GM12878 (cell line): ENCODE measurements around the gene ZNF491. TPM values are rescaled to one million over a fixed set of nuclear protein-coding genes. Genes with fewer than 3 reads are reported as not detected.

Source experiments
- ATAC-seq: fragments of 200-7000 bp; cut with Tn5 transposase; 3 replicates; pipeline ENCODE4 v1.9.1; 2020; ENCODE audit warnings: mild to moderate bottlenecking, moderate library complexity
- BruUV-seq: library from RNA; stranded (reverse); fragments of 400-500 nt; replicated peaks from 2 replicates; lab custom pipeline; 2021; lab: Mats Ljungman, UMichigan
- CTCF ChIA-PET: fragments of 300-600 bp; sonication (Branson Sonifier 250); formaldehyde crosslinking; extraction: SDS; loops from one replicate; lab custom pipeline; 2021; ENCODE audit warnings: inconsistent platforms; lab: Yijun Ruan, JAX
- POLR2A ChIA-PET: fragments of 350-600 bp; formaldehyde crosslinking; extraction: SDS; loops from one replicate; lab custom pipeline; 2021; ENCODE audit warnings: inconsistent platforms; lab: Charles Lee
- RAD21 ChIA-PET: fragments of 300-600 bp; sonication (Branson Sonifier 250); formaldehyde crosslinking; loops from one replicate; lab custom pipeline; 2023; ENCODE audit warnings: antibody characterized with exemption; ENCODE audit not compliant: unreplicated experiment; lab: Charles Lee
- SMC1A ChIA-PET: fragments of 300-600 bp; sonication (Branson Sonifier 250); formaldehyde crosslinking; loops from one replicate; lab custom pipeline; 2023; ENCODE audit not compliant: unreplicated experiment, uncharacterized antibody; lab: Charles Lee
- DNase-seq: peaks from one replicate; pipeline ENCODE4 v3.0.0-alpha.2; 2011; ENCODE audit warnings: low read depth, low spot score
- FAIRE-seq: peaks from 3 replicates; lab custom pipeline; 2011; peaks lifted over from hg19 to GRCh38; lab: Jason Lieb, UNC
- H2AFZ ChIP-seq: 2 replicates; pipeline ENCODE4 v1.6.0; 2011; ENCODE audit warnings: low read depth, low read length, control low read depth; ENCODE audit not compliant: control insufficient read depth
- H3K27ac ChIP-seq: 2 replicates; pipeline ENCODE4 v1.5.1; 2011; ENCODE audit warnings: control low read depth; ENCODE audit not compliant: control insufficient read depth, insufficient read depth
- H3K27me3 ChIP-seq, 2 experiments: replicated peaks in 1 of 2; 2 replicates each; pipeline versions ENCODE4 v1.6.0 to v1.6.1; 2011; ENCODE audit warnings: low read length in 1 of 2; ENCODE audit not compliant: control insufficient read depth in 2 of 2, insufficient read depth in 2 of 2
- H3K36me3 ChIP-seq, 2 experiments: 2 replicates each; pipeline ENCODE4 v1.5.1; 2011; ENCODE audit warnings: low read length in 1 of 2; ENCODE audit not compliant: control insufficient read depth in 2 of 2, insufficient read depth in 2 of 2
- H3K4me1 ChIP-seq: 2 replicates; pipeline ENCODE4 v1.6.1; 2011; ENCODE audit warnings: mild to moderate bottlenecking, low read length, moderate library complexity, mixed read lengths; ENCODE audit not compliant: control insufficient read depth, insufficient read depth
- H3K4me2 ChIP-seq: 2 replicates; pipeline ENCODE4 v1.6.0; 2011; ENCODE audit warnings: control low read depth; ENCODE audit not compliant: control insufficient read depth, insufficient read depth
- H3K4me3 ChIP-seq: fragments of 200-600 bp; sonication (generic); 2 replicates; pipeline ENCODE4 v1.5.1; 2016
- H3K79me2 ChIP-seq: 2 replicates; pipeline ENCODE4 v1.6.0; 2011; ENCODE audit warnings: low read length; ENCODE audit not compliant: control insufficient read depth, insufficient read depth
- H3K9ac ChIP-seq: 2 replicates; pipeline ENCODE4 v1.8.0; 2011; ENCODE audit warnings: low read length, control low read depth, mixed read lengths; ENCODE audit not compliant: control insufficient read depth, insufficient read depth
- H3K9me3 ChIP-seq: replicated peaks from 3 replicates; pipeline ENCODE4 v1.5.1; 2011; ENCODE audit warnings: mild to moderate bottlenecking, low read length; ENCODE audit not compliant: control insufficient read depth, insufficient read depth
- H4K20me1 ChIP-seq: 2 replicates; pipeline ENCODE4 v1.6.0; 2011; ENCODE audit not compliant: control insufficient read depth, insufficient read depth
- BCL11A ChIP-seq: IDR thresholded peaks from 2 replicates; pipeline ENCODE4 v1.6.1; 2011; ENCODE audit warnings: low read depth, low read length
- CBX5 ChIP-seq: sonication (generic); IDR thresholded peaks from 2 replicates; pipeline ENCODE4 v1.6.1; 2016; ENCODE audit warnings: low read depth, moderate library complexity, mild to moderate bottlenecking, inconsistent platforms
- FOS ChIP-seq: IDR thresholded peaks from 3 replicates; pipeline ENCODE4 v1.6.1; 2011; ENCODE audit warnings: borderline replicate concordance; ENCODE audit not compliant: insufficient read length; ENCODE audit errors: extremely low read depth
- HSF1 ChIP-seq: fragments of 150-350 bp; IDR thresholded peaks from 2 replicates; pipeline ENCODE4 v1.6.1; 2014; ENCODE audit warnings: mild to moderate bottlenecking, low read depth, low read length
- IKZF2 ChIP-seq, 2 experiments: fragments of 450-650 bp; IDR thresholded peaks; 2 replicates each; pipeline ENCODE4 v1.6.1; 2017; ENCODE audit warnings: mild to moderate bottlenecking in 2 of 2, moderate library complexity in 2 of 2
- PAX5 ChIP-seq: IDR thresholded peaks from 2 replicates; pipeline ENCODE4 v1.6.1; 2011; ENCODE audit warnings: low read depth, low read length, borderline replicate concordance
- POLR2AphosphoS2 ChIP-seq: IDR thresholded peaks from 2 replicates; pipeline ENCODE4 v1.6.1; 2011; ENCODE audit warnings: low read depth, mild to moderate bottlenecking, low read length, improper control_type of control experiment, moderate library complexity
- RCOR1 ChIP-seq: conservative IDR thresholded peaks from 2 replicates; pipeline ENCODE4 v1.6.1; 2012; ENCODE audit warnings: low read depth, low read length, improper control_type of control experiment
- SIX5 ChIP-seq: IDR thresholded peaks from 2 replicates; pipeline ENCODE4 v1.6.1; 2011; ENCODE audit warnings: mild to moderate bottlenecking, low read depth, low read length, moderate library complexity; ENCODE audit not compliant: severe bottlenecking
- SREBF1 ChIP-seq: IDR thresholded peaks from 2 replicates; pipeline ENCODE4 v1.6.1; 2012; ENCODE audit warnings: mild to moderate bottlenecking, low read length
- YBX1 ChIP-seq: fragments of 450-650 bp; IDR thresholded peaks from 2 replicates; pipeline ENCODE4 v1.6.1; 2016; ENCODE audit warnings: antibody characterized with exemption
- ZNF622 ChIP-seq: fragments of 450-650 bp; IDR thresholded peaks from 2 replicates; pipeline ENCODE4 v1.6.1; 2017; ENCODE audit warnings: mild to moderate bottlenecking, inconsistent platforms
- WGBS: methylation state at CpG from one replicate; pipeline ENCODE4 v1.1.6; 2016; ENCODE audit warnings: low lambda C conversion rate; ENCODE audit not compliant: insufficient replicate concordance, insufficient coverage; ENCODE audit errors: missing lambda C conversion rate; 5-methylcytosine and 5-hydroxymethylcytosine counted together
- in situ Hi-C: fragments of 300-500 bp; cut with MboI; formaldehyde crosslinking; loops from 9 replicates; pipeline ENCODE4 v1.14.3; 2018; ENCODE audit warnings: mixed read lengths
- intact Hi-C: fragments of 100-400 bp; cut with micrococcal nuclease; formaldehyde crosslinking; loops from one replicate; pipeline ENCODE4 v1.14.2; 2022; ENCODE audit not compliant: unreplicated experiment
- polyA plus RNA-seq, 11 experiments: library from polyadenylated mRNA; depleted of rRNA in 4 of 11; unstranded in 6 of 11; stranded (reverse) in 5 of 11; fragments of >200 nt; fragmentation: Nextera tagmentation in 4 of 11; fragmentation: Illumina TruSeq in 1 of 11; extraction: Ambion mirVana in 4 of 11; extraction: Trizol in 1 of 11; gene quantifications; 1 replicate in 1 of 11; 2 replicates in 10 of 11; pipeline versions ENCODE4 v1.2.1 to v1.2.3, GENCODE V29; 2011 to 2016; ENCODE audit warnings: inconsistent platforms in 2 of 11, missing spikeins in 2 of 11, low read depth in 1 of 11
- total RNA-seq, 4 experiments: library from RNA; depleted of rRNA in 3 of 4; stranded (reverse); fragments of >200 nt in 3 of 4; fragmentation: Illumina TruSeq in 1 of 4; extraction: Trizol in 1 of 4; gene quantifications; 2 replicates each; pipeline versions ENCODE4 v1.2.1 to v1.2.3, GENCODE V29; 2013 to 2021
- TF ChIP-seq, protein P1 (sequence below): IDR thresholded peaks from 2 replicates; pipeline ENCODE4 v1.6.1; 2012; ENCODE audit warnings: low read length, inconsistent platforms
- TF ChIP-seq, protein P2 (sequence below): IDR thresholded peaks from 2 replicates; pipeline ENCODE4 v1.6.1; 2012; ENCODE audit warnings: improper control_type of control experiment, low read depth, low read length; ENCODE audit not compliant: insufficient replicate concordance
- TF ChIP-seq, protein P3 (sequence below): fragments of 450-650 bp; IDR thresholded peaks from 2 replicates; pipeline ENCODE4 v1.6.1; 2017; ENCODE audit warnings: mild to moderate bottlenecking, low read depth, inconsistent platforms; ENCODE audit not compliant: poor library complexity, severe bottlenecking

The ZNF491 gene
- total and polyA plus RNA-seq, 10 of the 15 experiments (the other 5 are each of a cell fraction or from before 2014, with no cell fraction given), result 0.18 to 1.4 (median 0.37) TPM

GRCh38 chr19:11821474-11822109 lies 23.3 kb downstream of the ZNF491 start:
- FAIRE-seq (no peak), DNase-seq (no peak), ATAC-seq (no peak)
- BruUV-seq, result no TSS peak
- no peaks in the 10 kb centered on the region; a peak in 1 of 4 replicates for H3K36me3 ChIP-seq
- SMC1A ChIA-PET, result no interaction called here
- RAD21 ChIA-PET, result no interaction called here
- H3K9ac ChIP-seq, result no peak overlapping the region
- in situ Hi-C loops, result no loop called here
- intact Hi-C loops, result no loop called here
- peaks cover 1% of the 10 kb centered on the region; the same call in 2 of the 3 replicates for H3K9me3 ChIP-seq
- no peaks in the 10 kb centered on the region for H3K27me3 ChIP-seq
- no peaks in the 10 kb centered on the region for H3K4me1 ChIP-seq
- no peak overlapping the region for H3K4me2 ChIP-seq
- POLR2A ChIA-PET, result no interaction called here
- WGBS, result 98% methylated on average over 5 of the region's 5 CpGs
- H3K79me2 ChIP-seq, result no peaks in the 10 kb centered on the region
- H2AFZ ChIP-seq, result no peak overlapping the region
- no peak overlapping the region for H3K4me3 ChIP-seq
- no peaks in the 10 kb centered on the region for H4K20me1 ChIP-seq
- CTCF ChIA-PET, result no interaction called here
- H3K27ac ChIP-seq, result no peak overlapping the region
- no peak for TF ChIP-seq IKZF2 (IDR thresholded peaks at IDR 0.05)
- no peak for TF ChIP-seq FOS
- TF ChIP-seq, protein P1, sequence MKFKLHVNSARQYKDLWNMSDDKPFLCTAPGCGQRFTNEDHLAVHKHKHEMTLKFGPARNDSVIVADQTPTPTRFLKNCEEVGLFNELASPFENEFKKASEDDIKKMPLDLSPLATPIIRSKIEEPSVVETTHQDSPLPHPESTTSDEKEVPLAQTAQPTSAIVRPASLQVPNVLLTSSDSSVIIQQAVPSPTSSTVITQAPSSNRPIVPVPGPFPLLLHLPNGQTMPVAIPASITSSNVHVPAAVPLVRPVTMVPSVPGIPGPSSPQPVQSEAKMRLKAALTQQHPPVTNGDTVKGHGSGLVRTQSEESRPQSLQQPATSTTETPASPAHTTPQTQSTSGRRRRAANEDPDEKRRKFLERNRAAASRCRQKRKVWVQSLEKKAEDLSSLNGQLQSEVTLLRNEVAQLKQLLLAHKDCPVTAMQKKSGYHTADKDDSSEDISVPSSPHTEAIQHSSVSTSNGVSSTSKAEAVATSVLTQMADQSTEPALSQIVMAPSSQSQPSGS, result no peak
- no peak for TF ChIP-seq YBX1
- no peak for TF ChIP-seq CBX5
- TF ChIP-seq, protein P2, sequence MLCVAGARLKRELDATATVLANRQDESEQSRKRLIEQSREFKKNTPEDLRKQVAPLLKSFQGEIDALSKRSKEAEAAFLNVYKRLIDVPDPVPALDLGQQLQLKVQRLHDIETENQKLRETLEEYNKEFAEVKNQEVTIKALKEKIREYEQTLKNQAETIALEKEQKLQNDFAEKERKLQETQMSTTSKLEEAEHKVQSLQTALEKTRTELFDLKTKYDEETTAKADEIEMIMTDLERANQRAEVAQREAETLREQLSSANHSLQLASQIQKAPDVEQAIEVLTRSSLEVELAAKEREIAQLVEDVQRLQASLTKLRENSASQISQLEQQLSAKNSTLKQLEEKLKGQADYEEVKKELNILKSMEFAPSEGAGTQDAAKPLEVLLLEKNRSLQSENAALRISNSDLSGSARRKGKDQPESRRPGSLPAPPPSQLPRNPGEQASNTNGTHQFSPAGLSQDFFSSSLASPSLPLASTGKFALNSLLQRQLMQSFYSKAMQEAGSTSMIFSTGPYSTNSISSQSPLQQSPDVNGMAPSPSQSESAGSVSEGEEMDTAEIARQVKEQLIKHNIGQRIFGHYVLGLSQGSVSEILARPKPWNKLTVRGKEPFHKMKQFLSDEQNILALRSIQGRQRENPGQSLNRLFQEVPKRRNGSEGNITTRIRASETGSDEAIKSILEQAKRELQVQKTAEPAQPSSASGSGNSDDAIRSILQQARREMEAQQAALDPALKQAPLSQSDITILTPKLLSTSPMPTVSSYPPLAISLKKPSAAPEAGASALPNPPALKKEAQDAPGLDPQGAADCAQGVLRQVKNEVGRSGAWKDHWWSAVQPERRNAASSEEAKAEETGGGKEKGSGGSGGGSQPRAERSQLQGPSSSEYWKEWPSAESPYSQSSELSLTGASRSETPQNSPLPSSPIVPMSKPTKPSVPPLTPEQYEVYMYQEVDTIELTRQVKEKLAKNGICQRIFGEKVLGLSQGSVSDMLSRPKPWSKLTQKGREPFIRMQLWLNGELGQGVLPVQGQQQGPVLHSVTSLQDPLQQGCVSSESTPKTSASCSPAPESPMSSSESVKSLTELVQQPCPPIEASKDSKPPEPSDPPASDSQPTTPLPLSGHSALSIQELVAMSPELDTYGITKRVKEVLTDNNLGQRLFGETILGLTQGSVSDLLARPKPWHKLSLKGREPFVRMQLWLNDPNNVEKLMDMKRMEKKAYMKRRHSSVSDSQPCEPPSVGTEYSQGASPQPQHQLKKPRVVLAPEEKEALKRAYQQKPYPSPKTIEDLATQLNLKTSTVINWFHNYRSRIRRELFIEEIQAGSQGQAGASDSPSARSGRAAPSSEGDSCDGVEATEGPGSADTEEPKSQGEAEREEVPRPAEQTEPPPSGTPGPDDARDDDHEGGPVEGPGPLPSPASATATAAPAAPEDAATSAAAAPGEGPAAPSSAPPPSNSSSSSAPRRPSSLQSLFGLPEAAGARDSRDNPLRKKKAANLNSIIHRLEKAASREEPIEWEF, result no peak
- TF ChIP-seq SIX5, result no peak
- TF ChIP-seq POLR2AphosphoS2, result no peak
- TF ChIP-seq, protein P3, sequence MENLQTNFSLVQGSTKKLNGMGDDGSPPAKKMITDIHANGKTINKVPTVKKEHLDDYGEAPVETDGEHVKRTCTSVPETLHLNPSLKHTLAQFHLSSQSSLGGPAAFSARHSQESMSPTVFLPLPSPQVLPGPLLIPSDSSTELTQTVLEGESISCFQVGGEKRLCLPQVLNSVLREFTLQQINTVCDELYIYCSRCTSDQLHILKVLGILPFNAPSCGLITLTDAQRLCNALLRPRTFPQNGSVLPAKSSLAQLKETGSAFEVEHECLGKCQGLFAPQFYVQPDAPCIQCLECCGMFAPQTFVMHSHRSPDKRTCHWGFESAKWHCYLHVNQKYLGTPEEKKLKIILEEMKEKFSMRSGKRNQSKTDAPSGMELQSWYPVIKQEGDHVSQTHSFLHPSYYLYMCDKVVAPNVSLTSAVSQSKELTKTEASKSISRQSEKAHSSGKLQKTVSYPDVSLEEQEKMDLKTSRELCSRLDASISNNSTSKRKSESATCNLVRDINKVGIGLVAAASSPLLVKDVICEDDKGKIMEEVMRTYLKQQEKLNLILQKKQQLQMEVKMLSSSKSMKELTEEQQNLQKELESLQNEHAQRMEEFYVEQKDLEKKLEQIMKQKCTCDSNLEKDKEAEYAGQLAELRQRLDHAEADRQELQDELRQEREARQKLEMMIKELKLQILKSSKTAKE, result no peak
- no peak for TF ChIP-seq RCOR1
- TF ChIP-seq PAX5, result no peak
- no peak for TF ChIP-seq HSF1
- TF ChIP-seq BCL11A, result no peak
- no peak for TF ChIP-seq ZNF622
- no peak for TF ChIP-seq SREBF1
